GM12872 (cell line): ENCODE results near the gene LRRC32.

Source experiments
- TF ChIP-seq, protein P1 (sequence below): IDR thresholded peaks from 3 replicates; pipeline ENCODE4 v1.5.1; 2011; ENCODE audit warnings: low read depth, mild to moderate bottlenecking, low read length, moderate library complexity; ENCODE audit not compliant: insufficient read depth

The LRRC32 gene

DNA sequence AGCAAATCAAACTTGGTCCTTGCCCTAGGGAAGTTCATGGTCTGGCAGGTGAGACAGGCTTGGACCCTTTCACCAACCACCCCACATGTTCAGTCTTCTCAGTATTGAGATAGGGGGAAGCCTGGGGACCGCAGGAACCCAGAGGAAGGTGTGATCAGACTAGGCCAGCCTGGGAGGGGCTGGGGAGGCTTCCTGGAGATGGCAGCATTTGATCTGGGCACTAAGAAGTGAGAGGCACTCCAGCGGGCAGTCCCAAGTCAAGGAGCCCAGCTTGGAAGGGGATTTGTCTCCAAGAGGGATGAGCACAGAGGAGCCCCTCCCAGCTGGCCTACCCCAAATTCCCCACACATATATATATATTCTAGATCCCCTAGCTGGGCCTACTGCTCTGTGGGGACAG is 5.4 kb downstream of the LRRC32 start:
- TF ChIP-seq, protein P1, sequence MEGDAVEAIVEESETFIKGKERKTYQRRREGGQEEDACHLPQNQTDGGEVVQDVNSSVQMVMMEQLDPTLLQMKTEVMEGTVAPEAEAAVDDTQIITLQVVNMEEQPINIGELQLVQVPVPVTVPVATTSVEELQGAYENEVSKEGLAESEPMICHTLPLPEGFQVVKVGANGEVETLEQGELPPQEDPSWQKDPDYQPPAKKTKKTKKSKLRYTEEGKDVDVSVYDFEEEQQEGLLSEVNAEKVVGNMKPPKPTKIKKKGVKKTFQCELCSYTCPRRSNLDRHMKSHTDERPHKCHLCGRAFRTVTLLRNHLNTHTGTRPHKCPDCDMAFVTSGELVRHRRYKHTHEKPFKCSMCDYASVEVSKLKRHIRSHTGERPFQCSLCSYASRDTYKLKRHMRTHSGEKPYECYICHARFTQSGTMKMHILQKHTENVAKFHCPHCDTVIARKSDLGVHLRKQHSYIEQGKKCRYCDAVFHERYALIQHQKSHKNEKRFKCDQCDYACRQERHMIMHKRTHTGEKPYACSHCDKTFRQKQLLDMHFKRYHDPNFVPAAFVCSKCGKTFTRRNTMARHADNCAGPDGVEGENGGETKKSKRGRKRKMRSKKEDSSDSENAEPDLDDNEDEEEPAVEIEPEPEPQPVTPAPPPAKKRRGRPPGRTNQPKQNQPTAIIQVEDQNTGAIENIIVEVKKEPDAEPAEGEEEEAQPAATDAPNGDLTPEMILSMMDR: no peak

DNA sequence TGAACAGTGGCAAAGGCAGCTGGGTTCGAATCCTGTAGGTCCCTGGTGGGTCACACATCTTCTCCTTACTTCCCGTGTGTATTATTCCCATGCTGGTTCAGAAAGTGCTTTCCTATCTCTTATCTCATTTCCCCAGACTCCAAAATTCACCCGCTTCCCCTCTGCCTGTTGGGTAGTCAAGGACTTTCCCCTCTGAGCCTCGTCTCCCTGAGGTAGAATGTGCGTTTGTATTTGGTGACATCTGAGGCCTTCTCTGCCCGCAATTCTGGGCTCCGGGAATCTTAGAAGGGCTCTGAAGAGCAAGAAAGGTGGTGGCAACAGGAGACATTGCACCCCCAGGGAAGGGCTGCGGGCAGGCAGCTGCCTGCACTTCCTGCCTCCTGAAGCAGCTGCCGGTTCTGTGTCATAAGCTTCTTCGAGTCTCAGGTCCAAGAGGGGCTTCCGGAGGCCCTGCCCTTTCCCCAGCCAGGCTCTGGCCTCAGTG is 5.9 kb downstream of the LRRC32 start:
- TF ChIP-seq, protein P1: no peak

DNA sequence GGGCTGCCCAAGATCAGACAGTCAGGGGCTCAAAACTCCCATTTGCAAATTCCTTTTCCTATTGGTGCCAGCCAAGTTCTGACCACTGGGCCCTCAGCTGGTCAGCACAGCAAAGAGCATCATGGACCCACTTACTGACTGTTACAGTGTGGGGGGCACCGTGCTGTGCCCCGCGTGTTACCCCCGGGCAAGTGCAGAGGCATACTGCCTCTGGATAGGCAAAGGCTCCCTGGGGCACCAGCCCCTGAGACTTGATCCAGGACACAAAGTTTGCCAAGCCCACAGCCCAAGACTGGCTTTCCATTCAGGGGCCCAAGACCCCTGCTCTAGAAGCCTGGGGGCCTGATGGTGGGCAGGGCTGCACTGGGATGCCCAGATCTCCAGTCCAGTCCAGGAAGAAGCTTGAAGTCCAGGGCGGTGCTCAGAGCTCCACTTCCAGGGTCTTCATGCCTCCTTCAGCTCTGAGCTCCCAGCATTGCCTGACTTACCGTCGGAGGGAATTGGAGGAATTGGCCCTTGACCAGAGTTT is 6.6 kb downstream of the LRRC32 start:
- TF ChIP-seq, protein P1: no peak

DNA sequence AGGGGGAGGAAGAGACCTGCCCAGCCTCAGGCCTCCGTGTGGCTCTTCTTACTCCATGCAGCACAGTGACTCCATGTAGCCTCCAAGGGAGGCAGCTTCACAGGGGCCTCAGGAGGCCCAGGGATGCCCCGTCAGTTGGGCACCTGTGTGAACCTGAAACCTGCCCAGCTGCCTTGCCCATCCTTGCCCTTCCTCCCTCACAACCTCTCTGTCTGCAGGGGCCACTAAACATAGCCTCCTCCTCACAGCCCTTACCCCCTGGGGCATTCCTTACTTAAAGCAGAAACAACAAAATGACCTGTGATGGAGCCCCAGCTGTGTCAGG is 7.1 kb downstream of the LRRC32 start:
- TF ChIP-seq, protein P1: no peak

DNA sequence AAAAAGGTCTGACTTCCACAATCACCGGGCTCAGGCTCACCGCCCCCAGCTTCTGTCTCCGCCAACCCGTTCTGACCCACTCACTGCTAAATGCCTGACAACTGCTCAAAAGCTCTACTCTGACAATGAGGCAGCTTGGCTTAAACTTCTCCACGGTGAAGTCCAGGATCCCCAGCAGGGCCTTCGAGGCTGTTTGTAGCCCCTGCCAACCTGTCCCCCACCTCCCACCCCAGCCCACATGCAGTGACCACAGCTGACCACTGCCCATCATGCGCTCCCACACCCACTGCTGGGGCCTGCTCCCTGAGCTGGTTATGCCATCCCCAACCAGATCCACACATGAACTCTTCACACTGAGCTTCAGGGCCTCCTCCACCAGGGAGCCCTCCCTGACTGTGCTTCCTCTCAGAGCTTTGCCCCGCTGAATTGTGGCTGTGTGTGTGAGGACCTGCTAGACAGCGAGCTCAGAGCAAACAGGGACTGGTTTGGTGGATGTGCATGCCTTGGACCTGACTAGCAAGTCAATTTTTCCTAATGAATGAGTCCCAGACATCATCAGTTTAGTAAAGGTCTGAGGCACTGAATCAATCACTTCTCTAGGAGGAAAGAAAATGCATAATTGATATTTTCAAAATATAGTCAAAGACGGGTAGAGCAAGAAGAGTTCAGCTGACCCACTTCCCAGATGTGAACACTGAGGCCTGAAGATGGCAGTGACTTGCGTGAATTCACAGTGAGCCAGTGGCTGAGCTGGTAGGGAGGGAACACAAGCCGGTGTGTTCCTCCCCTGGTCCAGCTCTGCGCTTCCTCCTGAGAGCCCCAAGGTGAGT is 7.7 kb downstream of the LRRC32 start:
- TF ChIP-seq, protein P1: no peak

DNA sequence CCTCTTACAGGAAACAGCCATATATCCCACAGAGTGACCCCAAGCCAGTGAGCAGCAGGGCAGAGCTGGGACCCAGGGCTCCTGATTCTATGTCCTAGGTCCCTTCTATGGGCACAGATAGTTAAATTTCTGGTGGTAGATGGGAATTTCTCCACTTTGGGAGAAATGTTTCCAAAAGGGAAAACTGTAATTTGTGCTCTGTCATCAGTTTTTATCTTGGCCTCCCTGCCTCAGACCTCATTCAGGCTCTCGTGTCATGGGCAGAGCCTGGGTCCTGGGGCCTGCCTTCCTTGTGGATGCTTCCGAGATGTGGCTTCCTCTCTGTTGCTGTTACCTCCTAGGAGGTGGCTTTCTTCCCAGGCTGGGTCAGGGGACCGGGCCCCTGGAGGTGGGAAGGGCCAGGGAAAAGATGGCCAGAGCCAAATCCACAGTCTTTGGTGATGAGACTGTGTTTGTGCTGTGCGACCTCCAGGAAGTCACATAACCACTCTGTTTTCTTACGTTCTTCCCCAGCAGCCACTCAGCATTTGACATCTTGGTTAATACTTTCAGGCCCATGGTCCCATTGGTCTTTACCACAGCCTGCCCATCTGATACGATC is 8.6 kb downstream of the LRRC32 start:
- TF ChIP-seq, protein P1: no peak

DNA sequence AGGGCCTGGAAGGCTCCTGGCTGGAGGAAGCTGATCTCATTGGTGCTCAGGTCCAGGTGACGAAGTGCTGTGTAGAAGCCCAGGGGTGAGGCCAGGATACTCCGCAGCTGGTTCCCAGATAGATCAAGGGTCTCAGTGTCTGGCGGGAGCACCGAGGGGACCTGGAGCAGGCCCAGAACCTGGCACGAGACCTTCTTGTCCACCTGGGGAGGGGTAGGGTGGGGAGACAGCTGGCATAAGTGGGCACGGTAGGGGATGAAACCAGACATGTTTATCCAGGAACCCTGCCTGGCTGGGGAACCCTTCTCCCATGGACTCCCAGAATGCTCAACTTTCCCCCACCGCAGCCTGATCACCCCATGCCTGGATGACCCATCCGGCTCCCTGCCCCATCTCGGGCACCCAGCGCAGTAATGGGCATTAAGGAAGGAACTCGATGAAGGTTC is 9.2 kb downstream of the LRRC32 start:
- TF ChIP-seq, protein P1: no peak
